ENCODE data around the gene IL10RB. TPM values are rescaled to one million over a fixed set of nuclear protein-coding genes. Genes with fewer than 3 reads are reported as not detected.

IL10RB gene
- total RNA-seq, 4 donors from 2014 or later = 15.7 to 104 (median 63.2) TPM

- no peak for TF ChIP-seq EP300 (IDR thresholded peaks at IDR 0.05; ENCODE audit: low read depth)
- peak in 1 of 5 experiments; percentile 15 for TF ChIP-seq CTCF (IDR thresholded peaks at IDR 0.05)
- TF ChIP-seq POLR2AphosphoS5 (IDR thresholded peaks at IDR 0.05) = no peak
- TF ChIP-seq POLR2A (IDR thresholded peaks at IDR 0.05) = no peak
- Histone ChIP-seq H3K9me3 (no peaks in the 10 kb centered on the region), H3K27me3 (no peaks in the 10 kb centered on the region), H3K36me3 (peaks cover 0 to 8% (median 3%) of the 10 kb centered on the region in 4 donors), H3K27ac (peak overlapping the region in 3 of 4 donors; percentile 24 to 71 (median 31)), H3K4me3 (no peak overlapping the region), H3K4me1 (peaks cover 5 to 37% (median 17%) of the 10 kb centered on the region in 4 donors)
- intact Hi-C loops (cut with DNase I; ENCODE audit: low total_unique reads) (no loop called here), in situ Hi-C loops (cut with MboI; ENCODE audit: low pct_ligation_motif_present in 1 of 4, low pct_unique_long_range_greater_than_20kb in 1 of 4, low sequenced_read_pairs in 3 of 4) (no loop called here)
- 52 to 89% methylated on average over 1 to 5 of the region's 5 CpGs for WGBS, 2 donors (ENCODE audit: low coverage in 1 of 2)
- peak; percentile 18 for DNase-seq
Observed at GRCh38 chr21:33299181-33299752, 33.1 kb downstream of the IL10RB start.

GRCh38 chr21:33300701-33301631, 34.8 kb downstream of the IL10RB start:
- in situ Hi-C loops (cut with MboI; ENCODE audit: low pct_ligation_motif_present in 1 of 4, low pct_unique_long_range_greater_than_20kb in 1 of 4, low sequenced_read_pairs in 3 of 4) = no loop called here
- no peak for DNase-seq

GRCh38 chr21:33301632-33302002, 35.5 kb downstream of the IL10RB start:
- intact Hi-C loops (cut with DNase I; ENCODE audit: low total_unique reads) = no loop called here
- TF ChIP-seq EP300 (IDR thresholded peaks at IDR 0.05; ENCODE audit: low read depth) (no peak), CTCF (IDR thresholded peaks at IDR 0.05) (no peak), POLR2AphosphoS5 (IDR thresholded peaks at IDR 0.05) (no peak), POLR2A (IDR thresholded peaks at IDR 0.05) (no peak)
- Histone ChIP-seq H3K4me1 (peaks cover 5 to 37% (median 17%) of the 10 kb centered on the region in 4 donors), H3K4me3 (no peak overlapping the region), H3K36me3 (peaks cover 0 to 3% (median 0%) of the 10 kb centered on the region in 4 donors), H3K27ac (peak overlapping the region; percentile 35 to 74 (median 65)), H3K27me3 (no peaks in the 10 kb centered on the region), H3K9me3 (no peaks in the 10 kb centered on the region)
- no peak for DNase-seq
- in situ Hi-C loops (cut with MboI; ENCODE audit: low pct_ligation_motif_present in 1 of 4, low pct_unique_long_range_greater_than_20kb in 1 of 4, low sequenced_read_pairs in 3 of 4) = no loop called here
- WGBS, 2 donors (ENCODE audit: low coverage in 1 of 2) = 60 to 78% methylated on average over 1 to 2 of the region's 2 CpGs

More at GRCh38 chr21:33300701-33301631, 34.8 kb downstream of the IL10RB start:
- Histone ChIP-seq H3K4me1 (peaks cover 5 to 37% (median 17%) of the 10 kb centered on the region in 4 donors), H3K4me3 (no peak overlapping the region), H3K27ac (peak overlapping the region; percentile 35 to 74 (median 65)), H3K9me3 (no peaks in the 10 kb centered on the region), H3K36me3 (peaks cover 0 to 7% (median 3%) of the 10 kb centered on the region in 4 donors), H3K27me3 (no peaks in the 10 kb centered on the region)
- TF ChIP-seq EP300 (IDR thresholded peaks at IDR 0.05; ENCODE audit: low read depth) = no peak
- TF ChIP-seq POLR2A (IDR thresholded peaks at IDR 0.05) = no peak
- no peak for TF ChIP-seq CTCF (IDR thresholded peaks at IDR 0.05)
- no peak for TF ChIP-seq POLR2AphosphoS5 (IDR thresholded peaks at IDR 0.05)
- 28 to 38% methylated on average over 6 to 10 of the region's 10 CpGs for WGBS, 2 donors (ENCODE audit: low coverage in 1 of 2)
- intact Hi-C loops (cut with DNase I; ENCODE audit: low total_unique reads) = no loop called here

- peaks cover 5 to 37% (median 17%) of the 10 kb centered on the region in 4 donors for H3K4me1 ChIP-seq
- no peak for TF ChIP-seq CTCF (IDR thresholded peaks at IDR 0.05)
- TF ChIP-seq EP300 (IDR thresholded peaks at IDR 0.05; ENCODE audit: low read depth) = no peak
- TF ChIP-seq POLR2AphosphoS5 (IDR thresholded peaks at IDR 0.05) = no peak
- H3K36me3 ChIP-seq = peaks cover 0 to 3% (median 0%) of the 10 kb centered on the region in 4 donors
- H3K9me3 ChIP-seq = no peaks in the 10 kb centered on the region
- intact Hi-C loops (cut with DNase I; ENCODE audit: low total_unique reads) (no loop called here), in situ Hi-C loops (cut with MboI; ENCODE audit: low pct_ligation_motif_present in 1 of 4, low pct_unique_long_range_greater_than_20kb in 1 of 4, low sequenced_read_pairs in 3 of 4) (no loop called here)
- DNase-seq = no peak
- H3K4me3 ChIP-seq = no peak overlapping the region
- no peaks in the 10 kb centered on the region for H3K27me3 ChIP-seq
- H3K27ac ChIP-seq = peak overlapping the region; percentile 35 to 74 (median 65)
- 80 to 94% methylated on average over 1 to 7 of the region's 7 CpGs for WGBS, 2 donors (ENCODE audit: low coverage in 1 of 2)
Observed at GRCh38 chr21:33302055-33302454, 35.9 kb downstream of the IL10RB start.

Data from transverse colon (tissue), 4 donors.